ENCODE results near the gene FAM8A1.
A peak's percentile ranks its signal among the peaks of the same experiment; 100 is the strongest.

Gene FAM8A1

GRCh38 chr6:17602888-17603287 lies 2.8 kb downstream of the FAM8A1 start:
- DNase-seq: no peak

GRCh38 chr6:17606606-17607005 lies 6.5 kb downstream of the FAM8A1 start:
- DNase-seq: no peak

GRCh38 chr6:17610835-17611234 lies 10.7 kb downstream of the FAM8A1 start:
- DNase-seq: no peak

- DNase-seq: no peak
Observed at GRCh38 chr6:17612048-17612447, 11.9 kb downstream of the FAM8A1 start.

GRCh38 chr6:17615794-17616193 lies 15.7 kb downstream of the FAM8A1 start:
- no peak for DNase-seq

- no peak for DNase-seq
Observed at GRCh38 chr6:17621003-17621402, 20.9 kb downstream of the FAM8A1 start.

GRCh38 chr6:17622144-17622543 lies 22.0 kb downstream of the FAM8A1 start:
- no peak for DNase-seq

- DNase-seq: no peak
Observed at GRCh38 chr6:17624396-17624795, 24.3 kb downstream of the FAM8A1 start.

- no peak for DNase-seq
Observed at GRCh38 chr6:17628873-17629272, 28.8 kb downstream of the FAM8A1 start.

- DNase-seq: no peak
Observed at GRCh38 chr6:17629824-17630510, 29.9 kb downstream of the FAM8A1 start.

GRCh38 chr6:17630511-17631073 lies 30.5 kb downstream of the FAM8A1 start:
- no peak for DNase-seq

GRCh38 chr6:17632934-17633333 lies 32.8 kb downstream of the FAM8A1 start:
- DNase-seq: no peak

GRCh38 chr6:17633465-17634188 lies 33.5 kb downstream of the FAM8A1 start:
- DNase-seq: no peak

- DNase-seq: no peak
Observed at GRCh38 chr6:17635568-17635967, 35.5 kb downstream of the FAM8A1 start.

- DNase-seq: no peak
Observed at GRCh38 chr6:17638212-17638715, 38.2 kb downstream of the FAM8A1 start.

- peak; percentile 54 for DNase-seq
Observed at GRCh38 chr6:17640477-17640917, 40.4 kb downstream of the FAM8A1 start.

GRCh38 chr6:17648745-17649144 lies 48.6 kb downstream of the FAM8A1 start:
- no peak for DNase-seq

- DNase-seq: no peak
Observed at GRCh38 chr6:17650656-17651309, 50.7 kb downstream of the FAM8A1 start.

GRCh38 chr6:17653198-17653882 lies 53.2 kb downstream of the FAM8A1 start:
- no peak for DNase-seq

- DNase-seq: no peak
Observed at GRCh38 chr6:17656092-17656491, 56.0 kb downstream of the FAM8A1 start.

GRCh38 chr6:17656644-17657043 lies 56.5 kb downstream of the FAM8A1 start:
- DNase-seq: no peak
